ENCODE measurements around the gene BBS7. TPM values are rescaled to one million over a fixed set of nuclear protein-coding genes. Genes with fewer than 3 reads are reported as not detected.

BBS7 gene
- total and polyA plus RNA-seq, 2 of the 13 experiments (the other 11 are each of a cell fraction or from before 2014, with no cell fraction given) = 9.0 to 15.7 TPM

DNA sequence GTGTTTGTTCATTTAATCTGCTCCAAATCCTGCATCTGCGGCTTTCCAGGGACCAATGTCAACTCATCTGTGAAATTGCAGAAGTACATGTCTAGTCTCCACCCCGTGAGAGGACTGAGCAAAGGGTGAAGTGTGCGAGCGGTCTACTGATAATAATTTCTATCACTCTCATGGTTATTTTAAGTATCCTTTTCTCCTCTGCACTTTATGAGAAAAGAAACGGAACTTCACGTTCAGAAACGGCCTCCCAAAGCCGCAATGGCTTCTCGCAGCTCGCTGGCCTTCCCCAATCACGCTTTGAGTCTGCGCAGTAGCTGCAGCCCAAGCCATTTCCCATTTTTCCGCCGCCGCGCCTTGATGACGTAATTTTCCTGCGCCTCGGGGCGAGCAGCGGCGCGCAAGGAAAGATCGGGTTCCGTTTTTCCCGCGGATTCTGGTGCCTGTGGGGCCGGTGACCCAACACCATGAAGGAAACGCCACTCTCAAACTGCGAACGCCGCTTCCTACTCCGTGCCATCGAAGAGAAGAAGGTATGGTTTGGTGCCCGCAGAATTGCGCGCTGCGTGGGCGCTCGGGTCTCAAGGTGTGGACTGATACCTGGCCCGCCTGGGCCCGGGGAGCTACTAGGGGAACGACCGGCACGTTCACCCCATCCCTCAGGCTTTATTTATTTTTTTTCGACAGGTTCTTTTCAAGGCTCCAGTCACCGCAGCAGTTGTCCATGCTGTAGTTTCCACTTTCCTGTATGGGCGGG lies 69.1 kb downstream of the BBS7 start, which contains the start of gene EXOSC9 (continued):
- TF ChIP-seq, protein P1, sequence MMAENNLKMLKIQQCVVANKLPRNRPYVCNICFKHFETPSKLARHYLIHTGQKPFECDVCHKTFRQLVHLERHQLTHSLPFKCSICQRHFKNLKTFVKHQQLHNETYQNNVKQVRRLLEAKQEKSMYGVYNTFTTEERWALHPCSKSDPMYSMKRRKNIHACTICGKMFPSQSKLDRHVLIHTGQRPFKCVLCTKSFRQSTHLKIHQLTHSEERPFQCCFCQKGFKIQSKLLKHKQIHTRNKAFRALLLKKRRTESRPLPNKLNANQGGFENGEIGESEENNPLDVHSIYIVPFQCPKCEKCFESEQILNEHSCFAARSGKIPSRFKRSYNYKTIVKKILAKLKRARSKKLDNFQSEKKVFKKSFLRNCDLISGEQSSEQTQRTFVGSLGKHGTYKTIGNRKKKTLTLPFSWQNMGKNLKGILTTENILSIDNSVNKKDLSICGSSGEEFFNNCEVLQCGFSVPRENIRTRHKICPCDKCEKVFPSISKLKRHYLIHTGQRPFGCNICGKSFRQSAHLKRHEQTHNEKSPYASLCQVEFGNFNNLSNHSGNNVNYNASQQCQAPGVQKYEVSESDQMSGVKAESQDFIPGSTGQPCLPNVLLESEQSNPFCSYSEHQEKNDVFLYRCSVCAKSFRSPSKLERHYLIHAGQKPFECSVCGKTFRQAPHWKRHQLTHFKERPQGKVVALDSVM (CRISPR knock-in tag; IDR thresholded peaks at IDR 0.05) = peak; percentile 43; the same call in 1 of the 2 replicates
- TF ChIP-seq FOXO1 (CRISPR knock-in tag; IDR thresholded peaks at IDR 0.05) (peak; percentile 56), RFX5 (IDR thresholded peaks at IDR 0.05; ENCODE audit: low read depth, low read length) (peak; percentile 70; the same call in 1 of the 2 replicates), ATF1 (CRISPR knock-in tag; IDR thresholded peaks at IDR 0.05) (peak; percentile 99), KMT2B (CRISPR knock-in tag; IDR thresholded peaks at IDR 0.05) (peak; percentile 100), ZNF331 (CRISPR knock-in tag; IDR thresholded peaks at IDR 0.05) (peak; percentile 60), ZFP36L2 (CRISPR knock-in tag; IDR thresholded peaks at IDR 0.05) (peak; percentile 92; the same call in 1 of the 2 replicates), HOXA3 (CRISPR knock-in tag; IDR thresholded peaks at IDR 0.05) (peak; percentile 98), HDAC1 (CRISPR knock-in tag; IDR thresholded peaks at IDR 0.05) (peak; percentile 92), KDM5B (CRISPR knock-in tag; IDR thresholded peaks at IDR 0.05; ENCODE audit: borderline replicate concordance) (0 out of 2 replicates have a peak, but pooled peaks have one; percentile 47), MYC (CRISPR knock-in tag; IDR thresholded peaks at IDR 0.05; ENCODE audit: borderline replicate concordance) (peak; percentile 80; the same call in 1 of the 2 replicates), ZNF567 (CRISPR knock-in tag; IDR thresholded peaks at IDR 0.05; ENCODE audit: borderline replicate concordance) (no peak), ZNF563 (CRISPR knock-in tag; IDR thresholded peaks at IDR 0.05) (0 out of 2 replicates have a peak, but pooled peaks have one; percentile 47), TARDBP (CRISPR knock-in tag; IDR thresholded peaks at IDR 0.05) (peak; percentile 83), ARNT2 (CRISPR knock-in tag; IDR thresholded peaks at IDR 0.05; ENCODE audit: low read depth) (peak; percentile 35; the same call in 1 of the 2 replicates), CREM (IDR thresholded peaks at IDR 0.05) (peak; percentile 99), CREM (CRISPR knock-in tag; IDR thresholded peaks at IDR 0.05) (peak; percentile 93)
- TF ChIP-seq, protein P2, sequence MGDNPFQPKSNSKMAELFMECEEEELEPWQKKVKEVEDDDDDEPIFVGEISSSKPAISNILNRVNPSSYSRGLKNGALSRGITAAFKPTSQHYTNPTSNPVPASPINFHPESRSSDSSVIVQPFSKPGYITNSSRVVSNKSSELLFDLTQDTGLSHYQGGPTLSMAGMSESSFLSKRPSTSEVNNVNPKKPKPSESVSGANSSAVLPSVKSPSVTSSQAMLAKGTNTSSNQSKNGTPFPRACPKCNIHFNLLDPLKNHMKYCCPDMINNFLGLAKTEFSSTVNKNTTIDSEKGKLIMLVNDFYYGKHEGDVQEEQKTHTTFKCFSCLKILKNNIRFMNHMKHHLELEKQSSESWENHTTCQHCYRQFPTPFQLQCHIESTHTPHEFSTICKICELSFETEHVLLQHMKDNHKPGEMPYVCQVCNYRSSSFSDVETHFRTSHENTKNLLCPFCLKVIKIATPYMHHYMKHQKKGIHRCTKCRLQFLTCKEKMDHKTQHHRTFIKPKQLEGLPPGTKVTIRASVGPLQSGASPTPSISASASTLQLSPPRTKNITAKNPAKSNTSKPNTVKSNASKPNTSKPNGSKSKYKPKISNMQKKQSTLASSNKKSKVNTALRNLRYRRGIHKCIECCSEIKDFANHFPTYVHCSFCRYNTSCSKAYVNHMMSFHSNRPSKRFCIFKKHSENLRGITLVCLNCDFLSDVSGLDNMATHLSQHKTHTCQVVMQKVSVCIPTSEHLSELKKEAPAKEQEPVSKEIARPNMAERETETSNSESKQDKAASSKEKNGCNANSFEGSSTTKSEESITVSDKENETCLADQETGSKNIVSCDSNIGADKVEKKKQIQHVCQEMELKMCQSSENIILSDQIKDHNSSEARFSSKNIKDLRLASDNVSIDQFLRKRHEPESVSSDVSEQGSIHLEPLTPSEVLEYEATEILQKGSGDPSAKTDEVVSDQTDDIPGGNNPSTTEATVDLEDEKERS (CRISPR knock-in tag; IDR thresholded peaks at IDR 0.05) = peak; percentile 81; the same call in 1 of the 2 replicates
- TF ChIP-seq, protein P3, sequence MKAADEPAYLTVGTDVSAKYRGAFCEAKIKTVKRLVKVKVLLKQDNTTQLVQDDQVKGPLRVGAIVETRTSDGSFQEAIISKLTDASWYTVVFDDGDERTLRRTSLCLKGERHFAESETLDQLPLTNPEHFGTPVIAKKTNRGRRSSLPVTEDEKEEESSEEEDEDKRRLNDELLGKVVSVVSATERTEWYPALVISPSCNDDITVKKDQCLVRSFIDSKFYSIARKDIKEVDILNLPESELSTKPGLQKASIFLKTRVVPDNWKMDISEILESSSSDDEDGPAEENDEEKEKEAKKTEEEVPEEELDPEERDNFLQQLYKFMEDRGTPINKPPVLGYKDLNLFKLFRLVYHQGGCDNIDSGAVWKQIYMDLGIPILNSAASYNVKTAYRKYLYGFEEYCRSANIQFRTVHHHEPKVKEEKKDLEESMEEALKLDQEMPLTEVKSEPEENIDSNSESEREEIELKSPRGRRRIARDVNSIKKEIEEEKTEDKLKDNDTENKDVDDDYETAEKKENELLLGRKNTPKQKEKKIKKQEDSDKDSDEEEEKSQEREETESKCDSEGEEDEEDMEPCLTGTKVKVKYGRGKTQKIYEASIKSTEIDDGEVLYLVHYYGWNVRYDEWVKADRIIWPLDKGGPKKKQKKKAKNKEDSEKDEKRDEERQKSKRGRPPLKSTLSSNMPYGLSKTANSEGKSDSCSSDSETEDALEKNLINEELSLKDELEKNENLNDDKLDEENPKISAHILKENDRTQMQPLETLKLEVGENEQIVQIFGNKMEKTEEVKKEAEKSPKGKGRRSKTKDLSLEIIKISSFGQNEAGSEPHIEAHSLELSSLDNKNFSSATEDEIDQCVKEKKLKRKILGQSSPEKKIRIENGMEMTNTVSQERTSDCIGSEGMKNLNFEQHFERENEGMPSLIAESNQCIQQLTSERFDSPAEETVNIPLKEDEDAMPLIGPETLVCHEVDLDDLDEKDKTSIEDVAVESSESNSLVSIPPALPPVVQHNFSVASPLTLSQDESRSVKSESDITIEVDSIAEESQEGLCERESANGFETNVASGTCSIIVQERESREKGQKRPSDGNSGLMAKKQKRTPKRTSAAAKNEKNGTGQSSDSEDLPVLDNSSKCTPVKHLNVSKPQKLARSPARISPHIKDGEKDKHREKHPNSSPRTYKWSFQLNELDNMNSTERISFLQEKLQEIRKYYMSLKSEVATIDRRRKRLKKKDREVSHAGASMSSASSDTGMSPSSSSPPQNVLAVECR (CRISPR knock-in tag; IDR thresholded peaks at IDR 0.05; ENCODE audit: borderline replicate concordance) = peak; percentile 93; the same call in 1 of the 2 replicates
- TF ChIP-seq, protein P4, sequence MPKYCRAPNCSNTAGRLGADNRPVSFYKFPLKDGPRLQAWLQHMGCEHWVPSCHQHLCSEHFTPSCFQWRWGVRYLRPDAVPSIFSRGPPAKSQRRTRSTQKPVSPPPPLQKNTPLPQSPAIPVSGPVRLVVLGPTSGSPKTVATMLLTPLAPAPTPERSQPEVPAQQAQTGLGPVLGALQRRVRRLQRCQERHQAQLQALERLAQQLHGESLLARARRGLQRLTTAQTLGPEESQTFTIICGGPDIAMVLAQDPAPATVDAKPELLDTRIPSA (CRISPR knock-in tag; IDR thresholded peaks at IDR 0.05; ENCODE audit: borderline replicate concordance) = no peak

Measured in HepG2 (cell line).